Measurements from ENCODE around the gene CLIC5.

Gene CLIC5

GRCh38 chr6:45956176-45956575, 59.5 kb downstream of the CLIC5 start:
- Mint-ChIP-seq H3K36me3 (peaks cover 0 to 2% of the 10 kb centered on the region in 2 donors), H3K27ac (no peak overlapping the region), H3K9me3 (no peaks in the 10 kb centered on the region), H3K27me3 (peaks cover 4 to 9% of the 10 kb centered on the region in 2 donors), H3K4me1 (peaks cover 0 to 2% of the 10 kb centered on the region in 2 donors), H3K4me3 (no peak overlapping the region)
- DNase-seq (no peak), ATAC-seq (replicated peaks) (no peak)

- Mint-ChIP-seq H3K27ac (no peak overlapping the region), H3K4me1 (peaks cover 0 to 2% of the 10 kb centered on the region in 2 donors), H3K4me3 (no peak overlapping the region), H3K36me3 (peaks cover 0 to 2% of the 10 kb centered on the region in 2 donors), H3K27me3 (peaks cover 6 to 9% of the 10 kb centered on the region in 2 donors), H3K9me3 (no peaks in the 10 kb centered on the region)
- no peak for DNase-seq
- no peak for ATAC-seq (replicated peaks)
Measured at GRCh38 chr6:45955597-45955996, 60.1 kb downstream of the CLIC5 start.

- no peak overlapping the region for H3K4me3 Mint-ChIP-seq
- no peak for DNase-seq
- H3K4me1 Mint-ChIP-seq, result peaks cover 0 to 2% of the 10 kb centered on the region in 2 donors
- no peaks in the 10 kb centered on the region for H3K9me3 Mint-ChIP-seq
- H3K36me3 Mint-ChIP-seq, result peaks cover 0 to 2% of the 10 kb centered on the region in 2 donors
- H3K27ac Mint-ChIP-seq, result no peak overlapping the region
- H3K27me3 Mint-ChIP-seq, result peaks cover 6 to 13% of the 10 kb centered on the region in 2 donors
- ATAC-seq (replicated peaks), result no peak
Measured at GRCh38 chr6:45952546-45952945, 63.1 kb downstream of the CLIC5 start.

GRCh38 chr6:45952168-45952529, 63.5 kb downstream of the CLIC5 start:
- Mint-ChIP-seq H3K4me1 (peaks cover 0 to 2% of the 10 kb centered on the region in 2 donors), H3K36me3 (peaks cover 0 to 2% of the 10 kb centered on the region in 2 donors), H3K9me3 (no peaks in the 10 kb centered on the region), H3K4me3 (no peak overlapping the region), H3K27ac (no peak overlapping the region), H3K27me3 (peaks cover 6 to 13% of the 10 kb centered on the region in 2 donors)
- no peak for ATAC-seq (replicated peaks)
- DNase-seq, result no peak

GRCh38 chr6:45951321-45952167, 64.1 kb downstream of the CLIC5 start:
- ATAC-seq (replicated peaks), result no peak
- Mint-ChIP-seq H3K4me3 (no peak overlapping the region), H3K36me3 (peaks cover 0 to 2% of the 10 kb centered on the region in 2 donors), H3K27ac (no peak overlapping the region), H3K27me3 (peaks cover 6 to 13% of the 10 kb centered on the region in 2 donors), H3K9me3 (no peaks in the 10 kb centered on the region), H3K4me1 (peaks cover 0 to 2% of the 10 kb centered on the region in 2 donors)
- no peak for DNase-seq

GRCh38 chr6:45949256-45949655, 66.4 kb downstream of the CLIC5 start:
- no peaks in the 10 kb centered on the region for H3K9me3 Mint-ChIP-seq
- DNase-seq, result no peak
- H3K4me3 Mint-ChIP-seq, result no peak overlapping the region
- no peak for ATAC-seq (replicated peaks)
- peaks cover 6 to 13% of the 10 kb centered on the region in 2 donors for H3K27me3 Mint-ChIP-seq
- H3K4me1 Mint-ChIP-seq, result peaks cover 0 to under 1% of the 10 kb centered on the region in 2 donors
- peaks cover 0 to 2% of the 10 kb centered on the region in 2 donors for H3K36me3 Mint-ChIP-seq
- no peak overlapping the region for H3K27ac Mint-ChIP-seq

- no peak for DNase-seq
Measured at GRCh38 chr6:45947807-45948206, 67.9 kb downstream of the CLIC5 start.

GRCh38 chr6:45946887-45947286, 68.8 kb downstream of the CLIC5 start:
- peaks cover 0 to 2% of the 10 kb centered on the region in 2 donors for H3K36me3 Mint-ChIP-seq
- no peaks in the 10 kb centered on the region for H3K9me3 Mint-ChIP-seq
- DNase-seq (no peak), ATAC-seq (replicated peaks) (no peak)
- peaks cover 6 to 8% of the 10 kb centered on the region in 2 donors for H3K27me3 Mint-ChIP-seq
- H3K4me1 Mint-ChIP-seq, result no peaks in the 10 kb centered on the region
- no peak overlapping the region for H3K27ac Mint-ChIP-seq
- no peak overlapping the region for H3K4me3 Mint-ChIP-seq

More at GRCh38 chr6:45947807-45948206, 67.9 kb downstream of the CLIC5 start:
- no peak overlapping the region for H3K27ac Mint-ChIP-seq
- ATAC-seq (replicated peaks), result no peak
- H3K4me1 Mint-ChIP-seq, result no peaks in the 10 kb centered on the region
- H3K27me3 Mint-ChIP-seq, result peaks cover 6 to 8% of the 10 kb centered on the region in 2 donors
- no peaks in the 10 kb centered on the region for H3K9me3 Mint-ChIP-seq
- no peak overlapping the region for H3K4me3 Mint-ChIP-seq
- peaks cover 0 to 2% of the 10 kb centered on the region in 2 donors for H3K36me3 Mint-ChIP-seq

GRCh38 chr6:45946352-45946751, 69.3 kb downstream of the CLIC5 start:
- Mint-ChIP-seq H3K36me3 (peaks cover 0 to 2% of the 10 kb centered on the region in 2 donors), H3K27ac (no peak overlapping the region), H3K27me3 (peaks cover 3 to 6% of the 10 kb centered on the region in 2 donors), H3K4me1 (no peaks in the 10 kb centered on the region), H3K4me3 (no peak overlapping the region), H3K9me3 (no peaks in the 10 kb centered on the region)
- ATAC-seq (replicated peaks) (no peak), DNase-seq (no peak)

GRCh38 chr6:45942953-45943352, 72.7 kb downstream of the CLIC5 start:
- Mint-ChIP-seq H3K9me3 (no peaks in the 10 kb centered on the region), H3K4me3 (no peak overlapping the region), H3K27ac (no peak overlapping the region), H3K4me1 (no peaks in the 10 kb centered on the region), H3K27me3 (no peaks in the 10 kb centered on the region), H3K36me3 (no peaks in the 10 kb centered on the region)
- no peak for DNase-seq
- no peak for ATAC-seq (replicated peaks)

GRCh38 chr6:45933855-45934254, 81.8 kb downstream of the CLIC5 start:
- Mint-ChIP-seq H3K36me3 (no peaks in the 10 kb centered on the region), H3K27ac (no peak overlapping the region), H3K4me1 (no peaks in the 10 kb centered on the region)

GRCh38 chr6:45931232-45931631, 84.4 kb downstream of the CLIC5 start:
- no peaks in the 10 kb centered on the region for H3K9me3 Mint-ChIP-seq
- peaks cover 0 to 3% of the 10 kb centered on the region in 2 donors for H3K27me3 Mint-ChIP-seq
- ATAC-seq (replicated peaks) (no peak), DNase-seq (no peak)
- H3K27ac Mint-ChIP-seq, result no peak overlapping the region
- H3K4me3 Mint-ChIP-seq, result no peak overlapping the region
- no peaks in the 10 kb centered on the region for H3K4me1 Mint-ChIP-seq
- H3K36me3 Mint-ChIP-seq, result no peaks in the 10 kb centered on the region

More at GRCh38 chr6:45933855-45934254, 81.8 kb downstream of the CLIC5 start:
- Mint-ChIP-seq H3K9me3 (no peaks in the 10 kb centered on the region), H3K27me3 (peaks cover 0 to 3% of the 10 kb centered on the region in 2 donors), H3K4me3 (no peak overlapping the region)
- no peak for DNase-seq
- no peak for ATAC-seq (replicated peaks)

- no peaks in the 10 kb centered on the region for H3K36me3 Mint-ChIP-seq
- no peak overlapping the region for H3K27ac Mint-ChIP-seq
- H3K4me3 Mint-ChIP-seq, result no peak overlapping the region
- DNase-seq (peak; percentile 26), ATAC-seq (replicated peaks) (peak; percentile 39 to 51)
- peaks cover 0 to 3% of the 10 kb centered on the region in 2 donors for H3K27me3 Mint-ChIP-seq
- no peaks in the 10 kb centered on the region for H3K9me3 Mint-ChIP-seq
- H3K4me1 Mint-ChIP-seq, result no peaks in the 10 kb centered on the region
Measured at GRCh38 chr6:45930420-45931040, 85.1 kb downstream of the CLIC5 start.

GRCh38 chr6:45929421-45930361, 86.0 kb downstream of the CLIC5 start:
- peaks cover 0 to 3% of the 10 kb centered on the region in 2 donors for H3K27me3 Mint-ChIP-seq

More at GRCh38 chr6:45929421-45930361, 86.0 kb downstream of the CLIC5 start:
- Mint-ChIP-seq H3K27ac (no peak overlapping the region), H3K36me3 (no peaks in the 10 kb centered on the region), H3K4me3 (no peak overlapping the region), H3K4me1 (no peaks in the 10 kb centered on the region), H3K9me3 (no peaks in the 10 kb centered on the region)
- ATAC-seq (replicated peaks) (no peak), DNase-seq (no peak)
